Neural cell (in vitro differentiated cells): ENCODE measurements around the gene REPS2. TPM values are rescaled to one million over a fixed set of nuclear protein-coding genes. Genes with fewer than 3 reads are reported as not detected.
A peak's percentile ranks its signal among the peaks of the same experiment; 100 is the strongest.

ENCODE experiments used
- H2AFZ ChIP-seq: fragments of 200-600, 300-800 bp; sonication (generic), shearing (Covaris generic); 2 replicates; pipeline ENCODE4 v1.6.0; 2014; ENCODE audit warnings: low read depth, mild to moderate bottlenecking, antibody characterized with exemption, low read length, moderate library complexity
- H3F3A ChIP-seq: fragments of 200-600 bp; shearing (Covaris generic); 2 replicates; pipeline ENCODE4 v1.6.1; 2016; ENCODE audit warnings: mild to moderate bottlenecking, moderate library complexity, mixed read lengths, antibody characterized with exemption, low read length; ENCODE audit not compliant: insufficient read depth, poor library complexity, severe bottlenecking
- H3K27ac ChIP-seq: fragments of 200-600, 300-800 bp; sonication (generic), shearing (Covaris generic); 2 replicates; pipeline ENCODE4 v1.5.1; 2014; ENCODE audit warnings: mild to moderate bottlenecking, low read length, moderate library complexity
- H3K27me3 ChIP-seq: fragments of 300-800, 200-600 bp; sonication (generic), shearing (Covaris generic); 2 replicates; pipeline ENCODE4 v1.6.0; 2014; ENCODE audit warnings: mild to moderate bottlenecking, low read depth, low read length, moderate library complexity; ENCODE audit not compliant: insufficient read depth
- H3K36me3 ChIP-seq: fragments of 300-800, 200-600 bp; sonication (generic), shearing (Covaris generic); 2 replicates; pipeline ENCODE4 v1.5.1; 2014; ENCODE audit warnings: mild to moderate bottlenecking, antibody characterized with exemption, low read length, moderate library complexity; ENCODE audit not compliant: insufficient read depth
- H3K4me2 ChIP-seq: fragments of 300-800, 200-600 bp; sonication (generic), shearing (Covaris generic); 2 replicates; pipeline ENCODE4 v1.6.0; 2014; ENCODE audit warnings: mild to moderate bottlenecking, low read length
- H3K4me3 ChIP-seq: fragments of 300-800, 200-600 bp; sonication (generic), shearing (Covaris generic); 2 replicates; pipeline ENCODE4 v1.5.1; 2014; ENCODE audit warnings: mild to moderate bottlenecking, low read length, moderate library complexity
- H3K79me2 ChIP-seq: fragments of 200-600 bp; shearing (Covaris generic); replicated peaks from 2 replicates; pipeline ENCODE4 v1.6.0; 2014; ENCODE audit warnings: mild to moderate bottlenecking, low read length, moderate library complexity; ENCODE audit not compliant: insufficient read depth
- H3K9ac ChIP-seq: fragments of 300-800, 200-600 bp; sonication (generic), shearing (Covaris generic); 2 replicates; pipeline ENCODE4 v1.6.1; 2016; ENCODE audit warnings: mild to moderate bottlenecking, low read length, mixed read lengths
- H3K9me2 ChIP-seq: fragments of 200-600 bp; shearing (Covaris generic); 2 replicates; pipeline ENCODE4 v1.6.1; 2016; ENCODE audit warnings: mild to moderate bottlenecking, low read length, mixed read lengths; ENCODE audit not compliant: insufficient read depth
- H3K9me3 ChIP-seq: fragments of 200-600, 300-800 bp; sonication (generic), shearing (Covaris generic); 2 replicates; pipeline ENCODE4 v1.6.1; 2016; ENCODE audit warnings: mild to moderate bottlenecking, mixed run types, low read length, moderate library complexity, mixed read lengths
- H4K20me1 ChIP-seq: fragments of 200-600 bp; shearing (Covaris generic); 2 replicates; pipeline ENCODE4 v1.6.1; 2016; ENCODE audit warnings: mild to moderate bottlenecking, mixed run types; ENCODE audit not compliant: insufficient read depth
- CTCF ChIP-seq: fragments of 450-650 bp; IDR thresholded peaks from 2 replicates; pipeline ENCODE4 v1.5.1; 2014; ENCODE audit warnings: antibody characterized with exemption, mild to moderate bottlenecking, moderate library complexity; ENCODE audit not compliant: poor library complexity, severe bottlenecking
- POLR2AphosphoS5 ChIP-seq: IDR thresholded peaks from 2 replicates; pipeline ENCODE4 v1.6.1; 2012
- polyA plus RNA-seq: library from polyadenylated mRNA; depleted of rRNA; stranded (reverse); fragments of >200 nt; gene quantifications from 2 replicates; pipeline ENCODE4 v1.2.3, GENCODE V29; 2014
- small RNA-seq, 3 experiments: library from RNA; depleted of rRNA; stranded (forward); fragments of <200 nt; gene quantifications; one replicate each; pipeline ENCODE3, GENCODE V24; 2012

Gene REPS2
- polyA plus RNA-seq, 1 donor from 2014 or later: 15.1 TPM

- Histone ChIP-seq H3K36me3 (no peaks in the 10 kb centered on the region), H3K27ac (no peak overlapping the region), H3K27me3 (no peaks in the 10 kb centered on the region), H3K79me2 (no peaks in the 10 kb centered on the region), H4K20me1 (no peaks in the 10 kb centered on the region), H3K9ac (no peak overlapping the region), H3K4me3 (no peak overlapping the region), H2AFZ (no peak overlapping the region), H3K9me2 (no peaks in the 10 kb centered on the region), H3K4me2 (no peak overlapping the region), H3F3A (no peaks in the 10 kb centered on the region), H3K9me3 (no peaks in the 10 kb centered on the region)
- peak; percentile 40 for TF ChIP-seq POLR2AphosphoS5
- no peak for TF ChIP-seq CTCF
Measured at GRCh38 chrX:17192106-17192505, 245.6 kb downstream of the REPS2 start.

Small RNAs within 50 kb of the gene (small RNA-seq; reads per million reads assigned to genes)
- 0 to 1.2 (median 0) reads per million in 3 experiments for gene RF00019
- 0.10 to 0.57 (median 0.16) reads per million in 3 experiments for gene RF00190

Other genes starting within 250 kb of the REPS2 start
- gene CTPS2, start 234.0 kb upstream of the REPS2 start, polyA plus RNA-seq: 17.1 and 18.9 TPM in 2 replicates
- 13.3 and 14.4 TPM in 2 replicates for gene SYAP1, start 227.0 kb upstream of the REPS2 start, polyA plus RNA-seq
- gene TXLNG, start 160.2 kb upstream of the REPS2 start, polyA plus RNA-seq: 20.4 and 24.2 TPM in 2 replicates
- 197 and 204 TPM in 2 replicates for gene RBBP7, start 76.3 kb upstream of the REPS2 start, polyA plus RNA-seq